IPS DF 6.9 (cell line): Measurements from ENCODE around the gene KRT75.

Experiments
- DNase-seq: peaks from one replicate; pipeline ENCODE4 v3.0.0-alpha.2; 2013; ENCODE audit warnings: low read depth, low spot score
- H3K27ac ChIP-seq: one replicate; pipeline ENCODE4 v1.5.1; 2013; ENCODE audit warnings: low read length, control low read depth
- H3K27me3 ChIP-seq: 2 replicates; pipeline ENCODE4 v1.6.1; 2013; ENCODE audit warnings: mild to moderate bottlenecking, low read length; ENCODE audit not compliant: control insufficient read depth, insufficient read depth
- H3K36me3 ChIP-seq: 2 replicates; pipeline ENCODE4 v1.6.1; 2013; ENCODE audit warnings: low read length; ENCODE audit not compliant: control insufficient read depth, insufficient read depth
- H3K4me1 ChIP-seq: 2 replicates; pipeline ENCODE4 v1.6.1; 2013; ENCODE audit warnings: low read length; ENCODE audit not compliant: control insufficient read depth, insufficient read depth
- H3K4me3 ChIP-seq: 2 replicates; pipeline ENCODE4 v1.5.1; 2013; ENCODE audit warnings: mild to moderate bottlenecking, low read length
- H3K9me3 ChIP-seq: 2 replicates; pipeline ENCODE4 v1.6.1; 2013; ENCODE audit warnings: low read length, inconsistent platforms; ENCODE audit not compliant: control insufficient read depth, insufficient read depth
- WGBS: extraction: QIAGEN DNeasy Blood & Tissue Kit; methylation state at CpG from one replicate; pipeline ENCODE4 v1.1.7; 2013; ENCODE audit warnings: mixed read lengths, missing lambda C conversion rate; ENCODE audit not compliant: insufficient read length, insufficient coverage; 5-methylcytosine and 5-hydroxymethylcytosine counted together

Gene KRT75

GRCh38 chr12:52433501-52434080 is 580 bp downstream of the KRT75 start:
- H3K27me3 ChIP-seq = no peaks in the 10 kb centered on the region
- 0 out of 2 replicates have a peak, but pooled peaks cover 1% of the 10 kb centered on the region for H3K4me1 ChIP-seq
- no peak for DNase-seq
- H3K4me3 ChIP-seq = no peak overlapping the region
- H3K27ac ChIP-seq = no peak overlapping the region
- H3K9me3 ChIP-seq = no peaks in the 10 kb centered on the region
- no CpG with 5 or more reads among the region's 12 CpGs for WGBS
- no peaks in the 10 kb centered on the region for H3K36me3 ChIP-seq

DNA sequence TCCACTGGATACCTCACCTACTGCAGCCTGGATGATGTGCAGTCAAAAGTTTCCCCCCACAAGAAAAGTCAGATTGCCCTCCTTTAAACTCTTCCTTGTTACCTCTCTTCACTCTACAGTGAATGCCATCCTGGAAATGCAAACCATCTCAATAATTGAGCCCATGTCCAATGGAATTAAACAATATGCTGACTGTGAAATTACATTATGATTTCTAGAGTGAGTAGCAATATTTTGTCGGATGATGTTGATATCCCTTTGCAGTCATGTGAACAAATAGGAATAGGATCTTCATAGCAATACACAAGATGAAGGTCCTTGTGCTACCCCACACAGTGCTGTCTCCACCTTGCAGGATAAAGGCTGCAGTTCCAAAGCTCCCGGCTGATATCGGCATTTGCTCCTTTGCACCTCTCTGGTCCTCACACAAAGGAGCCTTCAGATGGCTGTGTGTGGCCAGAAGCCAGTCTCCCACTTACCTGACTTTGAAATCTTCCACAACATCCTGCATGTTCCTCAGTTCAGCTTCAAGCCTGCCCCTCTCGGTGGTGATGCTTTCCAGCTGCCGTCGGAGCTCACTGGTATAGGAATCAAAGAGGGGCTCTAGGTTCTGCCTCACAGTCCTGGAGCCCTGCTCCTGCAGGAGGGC is 1.5 kb downstream of the KRT75 start:
- Histone ChIP-seq H3K9me3 (no peaks in the 10 kb centered on the region), H3K27me3 (no peaks in the 10 kb centered on the region), H3K27ac (no peak overlapping the region), H3K4me3 (no peak overlapping the region), H3K36me3 (no peaks in the 10 kb centered on the region), H3K4me1 (0 out of 2 replicates have a peak, but pooled peaks cover 1% of the 10 kb centered on the region)
- no peak for DNase-seq
- WGBS = no CpG with 5 or more reads among the region's 6 CpGs

DNA sequence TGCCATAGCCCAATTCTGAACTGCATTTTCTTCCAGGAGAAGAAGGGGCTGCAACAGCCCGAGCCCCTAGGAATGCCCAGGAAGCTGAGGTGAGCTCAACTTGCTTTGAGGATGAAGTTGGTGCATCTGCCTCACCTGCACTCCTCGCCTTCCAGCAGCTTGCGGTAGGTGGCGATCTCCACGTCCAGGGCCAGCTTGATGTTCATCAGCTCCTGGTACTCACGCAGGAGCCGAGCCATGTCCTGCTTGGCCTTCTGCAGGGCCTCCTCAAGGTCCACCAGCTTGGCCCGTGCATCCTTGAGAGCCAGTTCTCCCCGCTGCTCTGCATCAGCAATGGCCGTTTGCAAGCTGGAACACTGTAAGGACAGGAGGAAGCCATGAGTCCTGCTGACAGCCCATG is 6.0 kb downstream of the KRT75 start:
- no peaks in the 10 kb centered on the region for H3K27me3 ChIP-seq
- no CpG with 5 or more reads among the region's 10 CpGs for WGBS
- no peak overlapping the region for H3K4me3 ChIP-seq
- no peaks in the 10 kb centered on the region for H3K4me1 ChIP-seq
- no peaks in the 10 kb centered on the region for H3K36me3 ChIP-seq
- no peak overlapping the region for H3K27ac ChIP-seq
- H3K9me3 ChIP-seq = no peaks in the 10 kb centered on the region
- no peak for DNase-seq

DNA sequence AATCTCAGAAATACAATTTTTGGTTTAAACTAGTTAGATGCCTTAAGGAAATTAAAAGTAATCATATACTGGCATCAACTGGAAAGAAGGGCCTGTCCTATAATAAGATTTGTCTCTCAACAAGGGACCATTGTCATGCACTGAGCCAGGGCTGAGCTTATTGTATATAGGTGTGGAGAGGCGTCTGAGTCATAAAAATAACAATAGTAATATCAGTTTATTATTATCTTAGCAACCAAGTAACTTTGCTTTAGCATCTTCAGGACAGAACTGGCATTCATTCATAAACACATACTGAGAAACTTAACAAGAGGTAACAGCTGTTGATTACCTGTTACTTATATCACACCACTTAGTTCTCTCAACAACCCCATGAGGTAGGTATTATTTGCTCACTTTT is 7.1 kb downstream of the KRT75 start:
- no CpG with 5 or more reads among the region's 1 CpG for WGBS
- no peak overlapping the region for H3K27ac ChIP-seq
- no peak for DNase-seq
- no peaks in the 10 kb centered on the region for H3K9me3 ChIP-seq
- no peaks in the 10 kb centered on the region for H3K36me3 ChIP-seq
- H3K4me1 ChIP-seq = no peaks in the 10 kb centered on the region
- no peaks in the 10 kb centered on the region for H3K27me3 ChIP-seq
- H3K4me3 ChIP-seq = no peak overlapping the region

GRCh38 chr12:52426034-52426433 is 8.1 kb downstream of the KRT75 start:
- no peak for DNase-seq
- no CpG with 5 or more reads among the region's 2 CpGs for WGBS
- no peak overlapping the region for H3K27ac ChIP-seq
- no peaks in the 10 kb centered on the region for H3K27me3 ChIP-seq
- no peaks in the 10 kb centered on the region for H3K4me1 ChIP-seq
- H3K4me3 ChIP-seq = no peak overlapping the region
- no peaks in the 10 kb centered on the region for H3K9me3 ChIP-seq
- H3K36me3 ChIP-seq = no peaks in the 10 kb centered on the region

GRCh38 chr12:52425466-52425865 is 8.7 kb downstream of the KRT75 start:
- H3K4me1 ChIP-seq = no peaks in the 10 kb centered on the region
- no peak overlapping the region for H3K4me3 ChIP-seq
- WGBS = no CpG with 5 or more reads among the region's 5 CpGs
- DNase-seq = no peak
- H3K36me3 ChIP-seq = no peaks in the 10 kb centered on the region
- no peaks in the 10 kb centered on the region for H3K9me3 ChIP-seq
- no peak overlapping the region for H3K27ac ChIP-seq
- H3K27me3 ChIP-seq = no peaks in the 10 kb centered on the region

- Histone ChIP-seq H3K36me3 (no peaks in the 10 kb centered on the region), H3K27me3 (no peaks in the 10 kb centered on the region), H3K27ac (no peak overlapping the region), H3K9me3 (no peaks in the 10 kb centered on the region), H3K4me3 (no peak overlapping the region), H3K4me1 (no peaks in the 10 kb centered on the region)
- DNase-seq = no peak
- no CpG with 5 or more reads among the region's 11 CpGs for WGBS
Measured at GRCh38 chr12:52423661-52424500, 10.3 kb downstream of the KRT75 start.

- no CpG with 5 or more reads among the region's 6 CpGs for WGBS
- Histone ChIP-seq H3K9me3 (no peaks in the 10 kb centered on the region), H3K27me3 (no peaks in the 10 kb centered on the region), H3K4me3 (no peak overlapping the region), H3K4me1 (no peaks in the 10 kb centered on the region), H3K27ac (no peak overlapping the region), H3K36me3 (no peaks in the 10 kb centered on the region)
- no peak for DNase-seq
Measured at GRCh38 chr12:52423035-52423434, 11.1 kb downstream of the KRT75 start.

DNA sequence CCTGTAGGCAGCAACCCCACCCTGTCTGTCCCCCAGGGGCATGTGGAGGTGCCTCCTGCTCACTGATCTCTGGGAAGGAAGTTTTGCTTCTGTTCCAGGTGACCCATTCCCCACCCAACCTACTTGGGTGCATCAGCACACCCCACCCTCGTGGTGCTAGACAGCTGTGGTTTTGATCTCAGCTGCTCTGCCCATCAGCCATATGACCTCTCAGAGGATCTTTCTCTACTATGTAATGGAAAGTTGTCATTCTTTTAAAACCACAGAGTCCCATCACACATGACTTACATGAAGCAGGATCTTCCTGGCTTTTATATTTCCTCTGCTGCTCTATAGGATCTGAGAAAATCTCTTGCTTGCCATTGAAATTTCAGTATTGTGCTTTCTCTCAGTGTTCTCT is 14.5 kb downstream of the KRT75 start:
- no peak for DNase-seq
- Histone ChIP-seq H3K4me1 (no peaks in the 10 kb centered on the region), H3K4me3 (no peak overlapping the region), H3K36me3 (no peaks in the 10 kb centered on the region), H3K27ac (no peak overlapping the region), H3K27me3 (no peaks in the 10 kb centered on the region), H3K9me3 (no peaks in the 10 kb centered on the region)
- WGBS = no CpG with 5 or more reads among the region's 1 CpG

DNA sequence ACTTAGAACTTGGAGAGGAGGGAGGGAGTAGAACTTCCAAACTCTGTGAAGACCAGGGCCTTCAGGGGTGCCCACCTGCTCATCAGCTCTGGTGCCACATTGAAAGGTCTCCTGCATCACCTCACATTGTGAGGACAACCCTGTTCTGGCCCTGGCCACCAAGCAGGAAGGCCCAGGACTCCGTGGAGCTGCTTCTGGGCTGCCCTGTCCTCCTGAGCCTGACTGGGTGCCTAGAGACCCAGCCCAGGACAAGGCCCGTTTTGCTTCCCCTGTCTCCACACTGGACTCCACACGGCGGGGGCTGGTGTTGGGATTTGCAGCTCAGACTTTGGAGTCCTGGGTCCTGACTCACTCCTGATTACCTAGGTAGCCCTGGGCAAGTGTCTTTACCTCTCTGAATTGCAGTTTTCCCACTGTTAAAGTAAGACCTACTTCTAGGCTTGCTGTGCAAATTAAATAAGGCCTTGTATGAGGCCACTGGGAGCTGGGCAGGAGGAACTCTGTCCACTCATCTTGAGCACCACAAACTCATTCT is 15.5 kb downstream of the KRT75 start:
- H3K9me3 ChIP-seq = no peaks in the 10 kb centered on the region
- H3K4me3 ChIP-seq = no peak overlapping the region
- no peaks in the 10 kb centered on the region for H3K36me3 ChIP-seq
- H3K4me1 ChIP-seq = no peaks in the 10 kb centered on the region
- H3K27me3 ChIP-seq = no peaks in the 10 kb centered on the region
- no peak overlapping the region for H3K27ac ChIP-seq
- no CpG with 5 or more reads among the region's 4 CpGs for WGBS
- DNase-seq = no peak
